ENCODE measurements around the gene RELCH.

RELCH gene

DNA sequence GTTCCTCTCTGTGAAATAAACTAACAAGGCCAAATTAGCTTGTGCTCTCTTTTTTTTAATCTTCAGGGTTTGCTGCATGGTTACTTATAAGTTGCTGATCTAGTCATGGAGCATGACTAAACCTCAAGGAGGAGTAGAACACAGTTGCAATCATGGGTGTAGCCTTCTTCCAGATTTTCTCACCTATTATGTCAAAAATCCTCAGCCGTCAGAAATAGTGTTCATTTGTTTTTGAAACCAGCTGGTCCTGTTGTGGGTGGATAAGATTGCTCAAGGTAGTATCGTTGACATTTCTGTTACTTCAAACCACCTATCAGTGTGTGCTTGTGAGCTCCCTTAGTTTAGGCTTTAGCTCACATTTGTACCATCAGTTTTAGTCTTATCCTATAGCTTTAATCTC, 11.2 kb downstream of the RELCH start:
- Histone ChIP-seq H3K9ac (ENCODE audit: low read depth, low read length) (no peak overlapping the region), H3K9me3 (ENCODE audit: control insufficient read depth, insufficient read depth, low read length) (no peaks in the 10 kb centered on the region), H3K27me3 (ENCODE audit: control insufficient read depth, insufficient read depth, low read length) (no peaks in the 10 kb centered on the region), H3K36me3 (ENCODE audit: control insufficient read depth, insufficient read depth, low read length) (no peaks in the 10 kb centered on the region), H3K4me3 (ENCODE audit: low read depth, low read length) (no peak overlapping the region), H3K4me1 (ENCODE audit: control insufficient read depth, insufficient read depth, low read length) (no peaks in the 10 kb centered on the region)

DNA sequence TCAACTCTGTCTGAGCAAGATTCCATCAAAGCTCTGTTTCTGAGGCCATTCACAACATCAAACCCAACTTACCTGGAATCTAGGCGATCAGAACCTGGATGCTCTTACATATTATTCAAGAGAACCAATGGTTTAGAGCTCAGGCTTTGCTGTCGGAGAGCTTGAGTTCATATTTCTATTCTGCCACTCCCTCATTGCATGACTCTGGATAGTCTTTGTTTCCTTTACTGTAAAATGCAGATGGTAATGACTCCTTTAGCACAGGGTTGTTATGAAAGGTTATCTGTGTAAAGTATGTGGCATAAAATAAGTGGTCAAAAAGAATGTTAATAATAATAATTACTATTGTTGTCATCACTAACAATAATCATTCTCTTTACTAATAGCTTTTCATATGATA, 12.6 kb downstream of the RELCH start:
- H3K9ac ChIP-seq (ENCODE audit: low read depth, low read length) = no peak overlapping the region
- no peaks in the 10 kb centered on the region for H3K27me3 ChIP-seq (ENCODE audit: control insufficient read depth, insufficient read depth, low read length)
- H3K4me1 ChIP-seq (ENCODE audit: control insufficient read depth, insufficient read depth, low read length) = no peaks in the 10 kb centered on the region
- no peaks in the 10 kb centered on the region for H3K9me3 ChIP-seq (ENCODE audit: control insufficient read depth, insufficient read depth, low read length)
- no peak overlapping the region for H3K4me3 ChIP-seq (ENCODE audit: low read depth, low read length)
- H3K36me3 ChIP-seq (ENCODE audit: control insufficient read depth, insufficient read depth, low read length) = no peaks in the 10 kb centered on the region

DNA sequence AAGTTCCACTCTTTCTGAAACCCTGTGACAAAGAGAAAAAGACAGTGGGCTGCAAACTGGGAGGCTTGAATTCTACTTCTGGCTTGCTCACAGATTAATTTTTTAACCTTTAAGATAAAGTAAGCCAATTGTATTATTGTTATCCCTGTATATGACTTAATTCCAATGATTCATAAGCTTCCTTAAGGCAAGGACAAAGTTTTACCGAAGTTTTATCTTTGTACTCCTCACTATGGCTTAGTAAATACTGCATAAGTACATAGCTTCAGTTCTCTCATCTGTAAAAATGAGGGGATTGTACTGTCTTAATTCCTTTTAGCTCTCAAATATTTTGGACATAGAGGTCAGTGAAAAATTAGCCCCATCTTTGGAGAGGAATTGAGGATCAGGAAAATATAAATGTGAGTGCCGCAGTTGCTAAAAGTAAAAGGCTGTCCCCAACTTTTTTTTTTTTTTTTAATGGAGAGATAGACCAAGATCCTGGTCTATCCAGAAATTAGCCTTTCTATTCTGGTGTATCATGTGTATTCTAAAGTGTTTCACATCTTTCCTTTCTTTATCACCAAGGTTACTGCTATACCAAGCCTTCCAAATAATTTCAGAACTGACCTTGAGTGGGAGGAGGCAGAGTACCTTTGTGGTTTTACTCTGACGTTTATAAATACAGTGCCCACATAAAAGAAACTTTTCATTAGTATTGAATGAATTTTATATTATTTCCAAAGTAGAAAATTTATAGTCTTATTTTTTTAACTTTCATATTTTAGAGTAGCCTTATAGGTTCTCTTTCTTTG, 13.3 kb downstream of the RELCH start:
- Histone ChIP-seq H3K36me3 (ENCODE audit: control insufficient read depth, insufficient read depth, low read length) (peaks cover under 1% of the 10 kb centered on the region), H3K4me3 (ENCODE audit: low read depth, low read length) (no peak overlapping the region), H3K9ac (ENCODE audit: low read depth, low read length) (no peak overlapping the region), H3K9me3 (ENCODE audit: control insufficient read depth, insufficient read depth, low read length) (no peaks in the 10 kb centered on the region), H3K27me3 (ENCODE audit: control insufficient read depth, insufficient read depth, low read length) (no peaks in the 10 kb centered on the region), H3K4me1 (ENCODE audit: control insufficient read depth, insufficient read depth, low read length) (no peaks in the 10 kb centered on the region)

DNA sequence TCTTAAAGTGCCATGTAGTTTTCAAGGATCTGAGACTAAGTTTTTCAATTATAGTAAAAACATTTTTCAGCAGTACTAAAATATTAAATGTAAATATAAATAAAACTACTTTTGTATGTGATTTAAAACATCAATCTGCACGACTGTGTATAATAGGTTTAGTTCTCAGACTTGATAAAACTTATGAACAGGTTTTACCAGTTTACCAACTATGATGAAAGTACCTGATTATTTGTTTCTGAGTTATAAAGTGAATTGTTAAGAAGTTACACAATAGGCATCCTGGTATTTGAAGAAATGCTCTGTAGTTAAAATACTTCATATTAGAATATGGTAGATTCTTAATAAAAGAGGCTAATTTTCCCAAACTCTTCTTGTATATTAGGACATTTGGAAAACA, 14.8 kb downstream of the RELCH start:
- Histone ChIP-seq H3K36me3 (ENCODE audit: control insufficient read depth, insufficient read depth, low read length) (peaks cover 3% of the 10 kb centered on the region), H3K4me1 (ENCODE audit: control insufficient read depth, insufficient read depth, low read length) (no peaks in the 10 kb centered on the region), H3K27me3 (ENCODE audit: control insufficient read depth, insufficient read depth, low read length) (no peaks in the 10 kb centered on the region), H3K4me3 (ENCODE audit: low read depth, low read length) (no peak overlapping the region), H3K9me3 (ENCODE audit: control insufficient read depth, insufficient read depth, low read length) (no peaks in the 10 kb centered on the region), H3K9ac (ENCODE audit: low read depth, low read length) (no peak overlapping the region)

DNA sequence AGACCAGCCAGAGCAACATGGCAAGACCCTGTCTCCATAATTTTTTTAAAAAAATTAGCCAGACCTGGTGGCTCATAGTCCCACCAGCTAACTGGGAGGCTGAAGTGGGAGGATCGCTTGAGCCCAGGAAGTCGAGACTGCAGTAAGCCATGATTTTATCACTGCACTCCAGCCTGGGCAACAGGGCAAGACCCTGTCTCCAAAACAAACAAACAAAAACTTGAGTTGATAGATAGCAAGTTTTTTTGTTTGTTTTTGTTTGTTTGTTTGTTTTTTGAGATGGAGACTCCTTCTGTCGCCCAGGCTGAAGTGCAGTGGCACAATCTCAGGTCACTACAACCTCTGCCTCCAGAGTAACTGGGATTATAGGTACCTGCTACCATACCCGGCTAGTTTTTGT, 18.8 kb downstream of the RELCH start:
- Histone ChIP-seq H3K4me1 (ENCODE audit: control insufficient read depth, insufficient read depth, low read length) (no peaks in the 10 kb centered on the region), H3K4me3 (ENCODE audit: low read depth, low read length) (no peak overlapping the region), H3K36me3 (ENCODE audit: control insufficient read depth, insufficient read depth, low read length) (peaks cover 3% of the 10 kb centered on the region), H3K9ac (ENCODE audit: low read depth, low read length) (no peak overlapping the region), H3K9me3 (ENCODE audit: control insufficient read depth, insufficient read depth, low read length) (no peaks in the 10 kb centered on the region), H3K27me3 (ENCODE audit: control insufficient read depth, insufficient read depth, low read length) (no peaks in the 10 kb centered on the region)

DNA sequence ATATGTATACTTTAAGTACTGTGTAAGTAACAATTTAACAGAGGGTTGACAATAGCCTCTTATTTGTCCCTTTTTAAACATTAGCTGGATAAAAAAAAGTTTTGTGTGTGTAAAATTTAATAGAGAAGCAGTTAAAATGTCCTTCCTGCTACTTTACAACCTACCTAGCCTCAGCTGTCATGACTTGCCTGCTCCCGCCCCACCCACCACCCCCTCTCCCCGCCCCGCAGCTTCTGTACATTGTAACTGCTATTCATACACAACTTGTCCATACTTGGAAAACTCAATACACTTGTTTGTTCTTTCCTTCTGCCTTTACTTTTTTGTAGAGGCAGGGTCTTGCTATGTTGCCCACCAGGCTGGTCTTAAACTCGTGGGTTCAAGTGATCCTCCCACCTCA, 19.5 kb downstream of the RELCH start:
- Histone ChIP-seq H3K4me1 (ENCODE audit: control insufficient read depth, insufficient read depth, low read length) (no peaks in the 10 kb centered on the region), H3K36me3 (ENCODE audit: control insufficient read depth, insufficient read depth, low read length) (peaks cover 3% of the 10 kb centered on the region), H3K9ac (ENCODE audit: low read depth, low read length) (no peak overlapping the region), H3K4me3 (ENCODE audit: low read depth, low read length) (no peak overlapping the region), H3K9me3 (ENCODE audit: control insufficient read depth, insufficient read depth, low read length) (no peaks in the 10 kb centered on the region), H3K27me3 (ENCODE audit: control insufficient read depth, insufficient read depth, low read length) (no peaks in the 10 kb centered on the region)

DNA sequence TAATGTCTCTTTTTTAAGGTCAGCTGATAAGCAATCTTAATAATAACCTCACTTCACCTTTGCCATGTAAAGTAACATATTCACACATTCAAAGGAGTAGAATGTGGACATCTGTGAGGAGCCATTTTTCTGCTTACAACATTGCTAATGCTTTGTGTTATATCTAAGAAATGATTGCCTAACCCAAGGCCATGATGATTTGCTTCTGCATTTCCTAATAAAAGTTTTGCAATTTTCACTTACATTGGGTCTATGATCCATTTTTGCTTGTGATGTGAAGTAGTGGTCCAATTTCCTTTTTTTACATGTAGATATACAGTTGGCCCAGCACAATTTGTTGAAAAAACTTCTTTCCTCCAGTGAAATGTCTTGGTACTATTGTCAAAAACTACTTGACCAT, 22.0 kb downstream of the RELCH start:
- no peaks in the 10 kb centered on the region for H3K27me3 ChIP-seq (ENCODE audit: control insufficient read depth, insufficient read depth, low read length)
- no peaks in the 10 kb centered on the region for H3K4me1 ChIP-seq (ENCODE audit: control insufficient read depth, insufficient read depth, low read length)
- H3K4me3 ChIP-seq (ENCODE audit: low read depth, low read length) = no peak overlapping the region
- peaks cover 5% of the 10 kb centered on the region for H3K36me3 ChIP-seq (ENCODE audit: control insufficient read depth, insufficient read depth, low read length)
- no peak overlapping the region for H3K9ac ChIP-seq (ENCODE audit: low read depth, low read length)
- no peaks in the 10 kb centered on the region for H3K9me3 ChIP-seq (ENCODE audit: control insufficient read depth, insufficient read depth, low read length)

DNA sequence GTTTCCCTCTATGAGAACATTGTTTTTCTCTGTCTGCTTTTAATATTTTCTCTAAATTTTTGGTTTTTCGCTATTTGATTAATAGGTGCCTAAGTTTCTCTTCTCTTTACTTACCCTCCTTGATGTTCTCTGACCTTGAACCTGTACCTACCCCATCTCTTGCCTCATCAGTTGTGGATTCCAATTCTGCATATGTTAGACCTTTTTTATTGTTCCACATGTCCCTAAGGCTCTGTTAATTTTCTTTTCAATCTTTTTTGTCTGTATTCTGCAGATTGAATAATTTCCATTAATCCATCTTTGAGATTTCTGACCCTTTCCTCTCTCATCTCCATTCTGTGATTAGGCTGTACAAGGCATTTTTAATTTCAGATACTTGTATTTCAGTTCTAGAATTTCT, 23.1 kb downstream of the RELCH start:
- Histone ChIP-seq H3K27me3 (ENCODE audit: control insufficient read depth, insufficient read depth, low read length) (no peaks in the 10 kb centered on the region), H3K36me3 (ENCODE audit: control insufficient read depth, insufficient read depth, low read length) (peaks cover 5% of the 10 kb centered on the region), H3K4me3 (ENCODE audit: low read depth, low read length) (no peak overlapping the region), H3K9ac (ENCODE audit: low read depth, low read length) (no peak overlapping the region), H3K4me1 (ENCODE audit: control insufficient read depth, insufficient read depth, low read length) (no peaks in the 10 kb centered on the region), H3K9me3 (ENCODE audit: control insufficient read depth, insufficient read depth, low read length) (no peaks in the 10 kb centered on the region)

DNA sequence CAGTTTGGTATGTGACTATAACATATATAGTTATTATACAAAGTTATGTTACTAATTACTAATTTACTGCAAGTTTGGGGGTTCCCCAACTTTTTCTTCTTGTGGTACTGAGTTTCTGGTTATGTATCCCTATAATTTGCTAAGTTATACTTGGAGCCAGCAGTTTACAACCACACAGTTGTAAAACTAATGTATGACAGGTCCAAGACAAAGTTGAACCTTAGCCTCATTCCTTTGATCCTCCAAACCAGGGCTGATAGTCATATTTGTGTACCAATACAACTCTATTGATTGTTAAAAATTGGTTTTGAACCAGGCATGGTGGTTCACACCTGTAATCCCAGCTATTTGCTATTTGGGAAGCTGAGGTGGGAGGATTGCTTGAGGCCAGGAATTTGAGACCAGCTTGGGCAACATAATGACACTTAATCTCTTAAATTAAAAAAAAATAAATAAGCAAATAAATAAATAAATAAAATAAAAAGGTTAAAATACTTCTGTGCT, 24.3 kb downstream of the RELCH start:
- Histone ChIP-seq H3K9me3 (ENCODE audit: control insufficient read depth, insufficient read depth, low read length) (no peaks in the 10 kb centered on the region), H3K4me3 (ENCODE audit: low read depth, low read length) (no peak overlapping the region), H3K4me1 (ENCODE audit: control insufficient read depth, insufficient read depth, low read length) (no peaks in the 10 kb centered on the region), H3K36me3 (ENCODE audit: control insufficient read depth, insufficient read depth, low read length) (peaks cover 2% of the 10 kb centered on the region), H3K27me3 (ENCODE audit: control insufficient read depth, insufficient read depth, low read length) (no peaks in the 10 kb centered on the region), H3K9ac (ENCODE audit: low read depth, low read length) (no peak overlapping the region)

DNA sequence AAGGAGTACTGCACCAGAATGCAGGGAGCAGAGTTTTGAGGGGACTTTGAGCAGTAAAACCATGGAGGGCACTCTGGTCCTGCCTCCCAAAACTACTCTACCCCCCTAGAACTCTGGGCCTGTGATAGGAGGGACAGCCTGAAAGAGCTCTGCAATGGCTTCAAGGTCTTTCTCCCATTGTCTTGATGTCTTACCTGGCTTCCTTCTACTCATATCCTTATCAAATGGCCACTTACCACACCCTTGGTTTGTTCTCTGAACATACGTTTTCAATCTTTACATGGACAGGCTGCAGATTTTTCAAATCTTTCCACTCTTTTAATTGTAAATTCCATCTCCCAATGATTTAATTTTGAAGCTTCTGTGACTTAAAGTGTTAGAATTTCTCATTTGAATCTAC, 27.7 kb downstream of the RELCH start:
- H3K4me1 ChIP-seq (ENCODE audit: control insufficient read depth, insufficient read depth, low read length) = no peaks in the 10 kb centered on the region
- H3K9ac ChIP-seq (ENCODE audit: low read depth, low read length) = no peak overlapping the region
- H3K9me3 ChIP-seq (ENCODE audit: control insufficient read depth, insufficient read depth, low read length) = no peaks in the 10 kb centered on the region
- no peak overlapping the region for H3K4me3 ChIP-seq (ENCODE audit: low read depth, low read length)
- peaks cover 2% of the 10 kb centered on the region for H3K36me3 ChIP-seq (ENCODE audit: control insufficient read depth, insufficient read depth, low read length)
- no peaks in the 10 kb centered on the region for H3K27me3 ChIP-seq (ENCODE audit: control insufficient read depth, insufficient read depth, low read length)

DNA sequence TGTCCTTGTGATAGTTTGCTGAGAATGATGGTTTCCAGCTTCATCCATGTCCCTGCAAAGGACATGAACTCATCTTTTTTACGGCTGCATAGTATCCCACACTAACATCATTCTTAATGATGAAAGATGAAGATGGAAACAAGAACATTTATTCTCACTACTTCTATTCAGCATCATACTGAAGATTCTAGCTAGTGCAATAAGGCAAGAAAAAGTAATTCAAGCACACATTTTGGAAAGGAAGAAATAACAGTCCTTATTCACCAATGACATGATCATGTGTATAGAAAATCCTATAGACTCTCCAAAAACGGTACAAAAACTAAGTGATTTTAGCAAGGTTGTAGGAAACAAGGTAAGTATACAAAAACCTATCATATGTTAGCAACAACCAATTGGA, 37.2 kb downstream of the RELCH start:
- H3K4me3 ChIP-seq (ENCODE audit: low read depth, low read length) = no peak overlapping the region
- no peaks in the 10 kb centered on the region for H3K27me3 ChIP-seq (ENCODE audit: control insufficient read depth, insufficient read depth, low read length)
- H3K9me3 ChIP-seq (ENCODE audit: control insufficient read depth, insufficient read depth, low read length) = no peaks in the 10 kb centered on the region
- H3K36me3 ChIP-seq (ENCODE audit: control insufficient read depth, insufficient read depth, low read length) = peaks cover 8% of the 10 kb centered on the region
- H3K9ac ChIP-seq (ENCODE audit: low read depth, low read length) = no peak overlapping the region
- no peaks in the 10 kb centered on the region for H3K4me1 ChIP-seq (ENCODE audit: control insufficient read depth, insufficient read depth, low read length)

DNA sequence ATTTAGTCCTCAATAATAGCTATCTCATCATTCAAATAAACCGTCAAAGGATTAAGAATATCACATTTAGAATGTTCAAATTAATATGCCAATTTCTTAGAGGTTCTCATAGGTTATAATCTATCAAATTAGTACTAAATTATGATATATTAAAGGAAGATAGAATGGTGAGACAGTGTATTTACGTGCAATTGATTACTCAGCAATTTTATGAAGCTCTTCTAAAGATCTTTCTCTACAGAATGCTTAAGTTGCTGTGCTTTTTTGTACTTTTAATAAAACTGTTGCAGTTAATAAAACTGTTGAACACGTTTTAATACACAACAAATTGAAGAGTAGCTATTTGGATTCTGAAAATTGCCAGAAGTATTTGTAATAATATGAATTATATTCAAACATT, 39.0 kb downstream of the RELCH start:
- Histone ChIP-seq H3K4me3 (ENCODE audit: low read depth, low read length) (no peak overlapping the region), H3K36me3 (ENCODE audit: control insufficient read depth, insufficient read depth, low read length) (peaks cover 8% of the 10 kb centered on the region), H3K9me3 (ENCODE audit: control insufficient read depth, insufficient read depth, low read length) (no peaks in the 10 kb centered on the region), H3K9ac (ENCODE audit: low read depth, low read length) (no peak overlapping the region), H3K27me3 (ENCODE audit: control insufficient read depth, insufficient read depth, low read length) (no peaks in the 10 kb centered on the region), H3K4me1 (ENCODE audit: control insufficient read depth, insufficient read depth, low read length) (no peaks in the 10 kb centered on the region)
